Measurements from ENCODE around the gene THOC6.

THOC6 gene

GRCh38 chr16:3027983-3028715, 4.3 kb downstream of the THOC6 start:
- peak; percentile 87 for FAIRE-seq

GRCh38 chr16:3028716-3029319, 5.0 kb downstream of the THOC6 start:
- DNase-seq (ENCODE audit: extremely low spot score, insufficient read length, low read depth): no peak
- FAIRE-seq: no peak

More at GRCh38 chr16:3027983-3028715, 4.3 kb downstream of the THOC6 start:
- DNase-seq (ENCODE audit: extremely low spot score, insufficient read length, low read depth): peak; percentile 81

- FAIRE-seq: no peak
Measured at GRCh38 chr16:3029491-3030221, 5.8 kb downstream of the THOC6 start.

GRCh38 chr16:3030222-3031212, 6.7 kb downstream of the THOC6 start:
- no peak for FAIRE-seq
- DNase-seq (ENCODE audit: extremely low spot score, insufficient read length, low read depth): no peak

More at GRCh38 chr16:3029491-3030221, 5.8 kb downstream of the THOC6 start:
- DNase-seq (ENCODE audit: extremely low spot score, insufficient read length, low read depth): no peak

GRCh38 chr16:3032624-3033023, 8.8 kb downstream of the THOC6 start:
- FAIRE-seq (peak; percentile 29), DNase-seq (ENCODE audit: extremely low spot score, insufficient read length, low read depth) (no peak)

GRCh38 chr16:3035289-3035971, 11.6 kb downstream of the THOC6 start:
- DNase-seq (ENCODE audit: extremely low spot score, insufficient read length, low read depth) (no peak), FAIRE-seq (no peak)

GRCh38 chr16:3035972-3036725, 12.3 kb downstream of the THOC6 start:
- FAIRE-seq: no peak

GRCh38 chr16:3036726-3037315, 13.0 kb downstream of the THOC6 start, which contains the start of gene BICDL2:
BICDL2 (minus strand) TSS chr16:3036944; CDS start chr16:3035496, 1,448 bp downstream.
- no peak for FAIRE-seq
- no peak for DNase-seq (ENCODE audit: extremely low spot score, insufficient read length, low read depth)

More at GRCh38 chr16:3035972-3036725, 12.3 kb downstream of the THOC6 start:
- DNase-seq (ENCODE audit: extremely low spot score, insufficient read length, low read depth): no peak

GRCh38 chr16:3038256-3038655, 14.4 kb downstream of the THOC6 start:
- no peak for FAIRE-seq
- no peak for DNase-seq (ENCODE audit: extremely low spot score, insufficient read length, low read depth)

GRCh38 chr16:3038896-3039295, 15.1 kb downstream of the THOC6 start:
- FAIRE-seq: no peak
- DNase-seq (ENCODE audit: extremely low spot score, insufficient read length, low read depth): no peak

- FAIRE-seq: no peak
- DNase-seq (ENCODE audit: extremely low spot score, insufficient read length, low read depth): no peak
Measured at GRCh38 chr16:3042376-3042775, 18.5 kb downstream of the THOC6 start.

GRCh38 chr16:3044708-3045107, 20.9 kb downstream of the THOC6 start:
- no peak for DNase-seq (ENCODE audit: extremely low spot score, insufficient read length, low read depth)
- no peak for FAIRE-seq

GRCh38 chr16:3045758-3046640, 22.2 kb downstream of the THOC6 start, which contains the start of gene MMP25:
MMP25 (plus strand) TSS chr16:3046561; CDS start chr16:3046918, 357 bp downstream.
- DNase-seq (ENCODE audit: extremely low spot score, insufficient read length, low read depth) (no peak), FAIRE-seq (peak; percentile 15)

- FAIRE-seq: no peak
Measured at GRCh38 chr16:3046641-3047386, 23.0 kb downstream of the THOC6 start.

GRCh38 chr16:3047387-3047720, 23.5 kb downstream of the THOC6 start:
- FAIRE-seq (no peak), DNase-seq (ENCODE audit: extremely low spot score, insufficient read length, low read depth) (no peak)

More at GRCh38 chr16:3046641-3047386, 23.0 kb downstream of the THOC6 start:
- DNase-seq (ENCODE audit: extremely low spot score, insufficient read length, low read depth): no peak

GRCh38 chr16:3049921-3050481, 26.2 kb downstream of the THOC6 start:
- FAIRE-seq: no peak
- no peak for DNase-seq (ENCODE audit: extremely low spot score, insufficient read length, low read depth)

All from GM18507 (cell line).